ENCODE results near the gene PIAS1. TPM values are rescaled to one million over a fixed set of nuclear protein-coding genes. Genes with fewer than 3 reads are reported as not detected.

The PIAS1 gene
- total RNA-seq, 4 donors from 2014 or later: 19.9 to 69.2 (median 26.6) TPM

- intact Hi-C loops (cut with DNase I): loop anchor here (5.0 kb wide), 1 partner anchor 288 kb away; no protein-coding TSS in a partner anchor
These were observed 96.1 kb downstream of the PIAS1 start for GRCh38 chr15:68150187-68150586.

GRCh38 chr15:68151277-68151676 lies 97.2 kb downstream of the PIAS1 start:
- Histone ChIP-seq H3K4me1 (peaks cover 0 to 47% (median 0%) of the 10 kb centered on the region in 3 donors), H3K9me3 (no peaks in the 10 kb centered on the region), H3K36me3 (peaks cover 0 to 38% (median 7%) of the 10 kb centered on the region in 3 donors), H3K4me3 (no peak overlapping the region), H3K27me3 (no peaks in the 10 kb centered on the region), H3K27ac (peak overlapping the region in 2 of 4 donors; percentile 21 to 48)
- WGBS, 2 donors: 33 to 56% methylated on average over 1 of the region's 1 CpG
- TF ChIP-seq CTCF (IDR thresholded peaks at IDR 0.05): no peak
- intact Hi-C loops (cut with DNase I): loop anchor here (5.0 kb wide), 1 partner anchor 289 kb away; no protein-coding TSS in a partner anchor
- no peak for DNase-seq

More at GRCh38 chr15:68150187-68150586, 96.1 kb downstream of the PIAS1 start:
- Histone ChIP-seq H3K27ac (peak overlapping the region in 2 of 4 donors; percentile 13 to 48), H3K4me1 (peaks cover 0 to 47% (median 0%) of the 10 kb centered on the region in 3 donors), H3K4me3 (no peak overlapping the region), H3K36me3 (peaks cover 0 to 40% (median 8%) of the 10 kb centered on the region in 3 donors), H3K27me3 (no peaks in the 10 kb centered on the region), H3K9me3 (no peaks in the 10 kb centered on the region)
- DNase-seq: no peak
- TF ChIP-seq POLR2A (IDR thresholded peaks at IDR 0.05): no peak
- 50 to 64% methylated on average over 1 of the region's 1 CpG for WGBS, 2 donors

- H3K9me3 ChIP-seq: no peaks in the 10 kb centered on the region
- H3K27ac ChIP-seq: peak overlapping the region in 1 of 4 donors; percentile 21
- intact Hi-C loops (cut with DNase I): loop anchor here (5.0 kb wide), 1 partner anchor 290 kb away; no protein-coding TSS in a partner anchor
- 92 to 94% methylated on average over 2 of the region's 2 CpGs for WGBS, 2 donors
- no peaks in the 10 kb centered on the region for H3K27me3 ChIP-seq
- TF ChIP-seq POLR2A (IDR thresholded peaks at IDR 0.05) (no peak), CTCF (IDR thresholded peaks at IDR 0.05) (no peak)
- peaks cover 0 to 47% (median 0%) of the 10 kb centered on the region in 3 donors for H3K4me1 ChIP-seq
- DNase-seq: no peak
- H3K4me3 ChIP-seq: no peak overlapping the region
- H3K36me3 ChIP-seq: peaks cover 0 to 38% (median 5%) of the 10 kb centered on the region in 3 donors
These were observed 98.2 kb downstream of the PIAS1 start for GRCh38 chr15:68152342-68152741.

- 31 to 50% methylated on average over 4 of the region's 4 CpGs for WGBS, 2 donors
- no peak overlapping the region for H3K27ac ChIP-seq
- H3K27me3 ChIP-seq: no peaks in the 10 kb centered on the region
- peaks cover 0 to 51% (median 5%) of the 10 kb centered on the region in 3 donors for H3K36me3 ChIP-seq
- no peak for DNase-seq
- H3K4me3 ChIP-seq: no peak overlapping the region
- peak; percentile 26 to 83 (median 72) for TF ChIP-seq CTCF (IDR thresholded peaks at IDR 0.05)
- TF ChIP-seq POLR2A (IDR thresholded peaks at IDR 0.05): no peak
- H3K9me3 ChIP-seq: no peaks in the 10 kb centered on the region
- intact Hi-C loops (cut with DNase I): loop anchor here (5.0 kb wide), 1 partner anchor 293 kb away; no protein-coding TSS in a partner anchor
- peaks cover 0 to 30% (median 0%) of the 10 kb centered on the region in 3 donors for H3K4me1 ChIP-seq
These were observed 100.9 kb downstream of the PIAS1 start for GRCh38 chr15:68154923-68155559.

- H3K4me1 ChIP-seq: peaks cover 0 to 11% (median 0%) of the 10 kb centered on the region in 3 donors
- peaks cover 3 to 72% (median 5%) of the 10 kb centered on the region in 3 donors for H3K36me3 ChIP-seq
- no peaks in the 10 kb centered on the region for H3K27me3 ChIP-seq
- no peak for TF ChIP-seq CTCF (IDR thresholded peaks at IDR 0.05)
- no peak for TF ChIP-seq POLR2A (IDR thresholded peaks at IDR 0.05)
- WGBS, 2 donors: 52 to 83% methylated on average over 1 of the region's 1 CpG
- DNase-seq: no peak
- intact Hi-C loops (cut with DNase I): no loop called here
- H3K27ac ChIP-seq: no peak overlapping the region
- H3K4me3 ChIP-seq: no peak overlapping the region
- H3K9me3 ChIP-seq: no peaks in the 10 kb centered on the region
These were observed 103.0 kb downstream of the PIAS1 start for GRCh38 chr15:68157074-68157473.
